Measurements from ENCODE around the gene NAT16.
"Not testable (repeated sequence)": the region's sequence is repeated elsewhere in the genome, so short reads cannot be mapped to it uniquely, and the experiment has no call there.

Gene NAT16

GRCh38 chr7:101125989-101126650 lies 54.0 kb downstream of the NAT16 start:
- peak; percentile 15 for DNase-seq

GRCh38 chr7:101124376-101125056 lies 55.6 kb downstream of the NAT16 start:
- DNase-seq = peak; percentile 19

- DNase-seq = no peak
Measured at GRCh38 chr7:101123703-101124068, 56.4 kb downstream of the NAT16 start.

- DNase-seq = no peak
Measured at GRCh38 chr7:101122933-101123702, 57.0 kb downstream of the NAT16 start.

DNA sequence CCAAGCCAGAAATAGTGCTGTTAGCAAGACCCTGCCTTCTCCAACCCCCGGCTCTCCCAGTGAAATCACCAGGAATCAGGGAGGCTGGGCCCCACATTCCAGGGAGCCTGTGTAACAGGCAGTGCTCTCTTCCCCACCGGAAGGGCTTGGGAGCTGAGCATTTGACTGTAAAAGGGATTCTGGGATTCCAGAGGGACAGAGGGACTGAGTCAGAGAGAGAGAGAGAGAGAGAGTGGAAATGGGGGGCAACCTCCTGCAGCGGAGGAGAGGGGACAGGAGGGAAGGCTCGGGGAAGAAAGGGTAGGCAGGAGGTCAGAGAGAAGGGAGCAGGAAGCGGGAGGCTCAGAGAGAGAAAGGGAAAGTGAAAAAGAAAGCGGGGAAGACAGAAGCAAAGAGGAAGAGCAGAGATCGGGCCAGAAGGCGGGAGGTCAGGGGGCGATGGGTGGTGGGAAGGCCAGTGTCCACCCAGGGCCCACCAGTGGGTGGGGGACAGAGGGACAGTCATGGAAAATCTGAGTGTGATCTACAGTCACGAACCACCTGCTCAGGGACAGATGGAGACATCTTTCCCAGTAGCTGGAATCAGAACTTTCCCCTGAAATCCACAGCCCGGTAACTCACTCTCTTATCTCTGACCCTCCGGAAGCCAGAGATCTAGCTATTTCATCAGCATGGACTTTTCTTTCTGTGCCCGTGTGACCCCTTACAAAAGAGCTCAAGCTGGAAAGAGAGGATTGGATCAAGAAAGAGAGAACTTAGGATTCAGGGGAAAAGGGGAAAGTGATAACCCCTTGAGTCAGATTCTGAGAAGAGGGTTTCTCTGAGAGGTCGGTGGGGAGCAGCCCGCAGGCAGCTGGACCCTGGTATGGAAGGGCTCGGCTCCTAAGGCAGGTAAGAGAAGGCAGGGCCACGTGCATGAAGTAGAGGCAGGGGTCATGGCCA lies 57.8 kb downstream of the NAT16 start:
- no peak for DNase-seq

GRCh38 chr7:101121631-101121990 lies 58.5 kb downstream of the NAT16 start:
- DNase-seq = not testable (repeated sequence)
